HUES48 (cell line): ENCODE measurements around the gene ARHGAP44.
A peak's percentile ranks its signal among the peaks of the same experiment; 100 is the strongest.

ENCODE experiments used
- H3K27ac ChIP-seq: one replicate; pipeline ENCODE4 v1.7.0; 2013; ENCODE audit warnings: low read depth, low read length, inconsistent platforms
- H3K27me3 ChIP-seq: 2 replicates; pipeline ENCODE4 v1.6.1; 2013; ENCODE audit warnings: mild to moderate bottlenecking, low read length; ENCODE audit not compliant: control insufficient read depth, insufficient read depth
- H3K36me3 ChIP-seq: 2 replicates; pipeline ENCODE4 v1.6.1; 2013; ENCODE audit warnings: low read length; ENCODE audit not compliant: control insufficient read depth, insufficient read depth
- H3K4me1 ChIP-seq: 2 replicates; pipeline ENCODE4 v1.6.1; 2013; ENCODE audit warnings: mild to moderate bottlenecking, low read length; ENCODE audit not compliant: control insufficient read depth, insufficient read depth
- H3K4me3 ChIP-seq: 2 replicates; pipeline ENCODE4 v1.5.1; 2013; ENCODE audit warnings: mild to moderate bottlenecking, low read depth, low read length
- H3K9ac ChIP-seq: 2 replicates; pipeline ENCODE4 v1.6.1; 2013; ENCODE audit warnings: mild to moderate bottlenecking, low read depth, low read length, moderate library complexity
- H3K9me3 ChIP-seq: 2 replicates; pipeline ENCODE4 v1.6.1; 2013; ENCODE audit warnings: low read length; ENCODE audit not compliant: control insufficient read depth, insufficient read depth

Gene ARHGAP44

DNA sequence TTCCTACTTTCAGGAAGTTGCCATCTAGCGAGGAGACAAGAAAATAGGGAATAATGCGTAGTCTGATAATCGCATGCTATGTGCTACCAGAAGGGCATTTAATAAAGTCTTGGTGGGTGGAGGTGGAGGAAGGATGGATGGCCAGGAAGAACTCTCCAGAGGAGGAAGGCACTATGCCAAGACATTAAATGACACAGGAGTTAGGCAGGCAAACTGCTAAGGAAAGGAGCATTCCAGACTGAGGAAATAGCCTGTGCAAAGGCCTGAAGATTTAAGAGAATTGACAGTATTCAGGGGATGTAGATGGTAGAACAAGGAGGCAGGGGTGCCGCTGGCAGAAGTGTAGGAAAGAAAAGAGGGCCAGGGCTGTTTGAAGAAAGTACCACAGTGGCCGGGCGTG lies 19.3 kb upstream of the ARHGAP44 start:
- no peaks in the 10 kb centered on the region for H3K4me1 ChIP-seq
- H3K27ac ChIP-seq: no peak overlapping the region
- no peaks in the 10 kb centered on the region for H3K9me3 ChIP-seq
- H3K27me3 ChIP-seq: no peaks in the 10 kb centered on the region
- no peak overlapping the region for H3K4me3 ChIP-seq
- no peak overlapping the region for H3K9ac ChIP-seq
- H3K36me3 ChIP-seq: no peaks in the 10 kb centered on the region

DNA sequence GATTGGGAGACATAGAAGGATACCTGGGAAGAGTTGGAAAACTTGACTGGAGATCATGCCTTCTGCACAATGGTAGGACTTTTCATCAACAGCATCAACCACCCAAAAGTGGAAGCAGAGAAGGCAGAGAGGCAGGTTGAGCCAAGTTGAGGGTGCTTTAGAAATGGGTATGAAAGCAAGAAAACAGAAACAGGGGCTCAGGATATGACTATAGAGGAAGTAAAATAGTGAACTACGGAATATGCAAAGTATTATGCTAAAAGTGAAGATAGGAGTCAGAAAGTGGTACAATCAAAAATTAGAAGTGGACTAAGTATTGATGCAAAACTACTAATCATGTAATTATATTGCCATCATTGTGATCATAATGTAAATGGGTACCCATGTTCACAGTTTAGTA lies 16.1 kb upstream of the ARHGAP44 start:
- no peaks in the 10 kb centered on the region for H3K9me3 ChIP-seq
- H3K9ac ChIP-seq: no peak overlapping the region
- no peaks in the 10 kb centered on the region for H3K36me3 ChIP-seq
- no peaks in the 10 kb centered on the region for H3K4me1 ChIP-seq
- H3K27me3 ChIP-seq: no peaks in the 10 kb centered on the region
- H3K27ac ChIP-seq: no peak overlapping the region
- H3K4me3 ChIP-seq: no peak overlapping the region

DNA sequence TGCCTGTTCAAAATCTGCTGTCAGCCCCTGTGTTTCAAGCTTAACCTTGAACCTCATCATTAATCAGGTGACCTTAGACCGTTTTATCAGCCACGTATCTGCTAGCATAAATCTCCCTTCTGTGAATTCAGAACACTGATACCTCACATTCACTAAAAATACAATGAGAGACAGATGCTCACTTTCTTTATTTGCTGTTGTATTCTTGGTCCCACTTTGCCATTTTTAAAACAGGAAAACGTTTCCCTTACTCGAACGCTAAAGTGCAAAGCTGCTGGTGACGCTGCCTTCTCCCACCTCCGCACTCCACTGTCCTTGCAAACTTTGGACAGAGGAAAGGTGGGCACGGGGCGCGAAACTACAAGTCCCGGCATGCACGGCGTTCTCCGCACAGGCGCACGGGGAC lies 220 bp upstream of the ARHGAP44 start:
- Histone ChIP-seq H3K4me1 (peaks cover 11% of the 10 kb centered on the region), H3K27ac (peak overlapping the region; percentile 59), H3K4me3 (peak overlapping the region; percentile 99), H3K27me3 (peaks cover 6% of the 10 kb centered on the region; the same call in 1 of the 2 replicates), H3K9me3 (no peaks in the 10 kb centered on the region), H3K36me3 (no peaks in the 10 kb centered on the region), H3K9ac (no peak overlapping the region; the same call in 1 of the 2 replicates)

DNA sequence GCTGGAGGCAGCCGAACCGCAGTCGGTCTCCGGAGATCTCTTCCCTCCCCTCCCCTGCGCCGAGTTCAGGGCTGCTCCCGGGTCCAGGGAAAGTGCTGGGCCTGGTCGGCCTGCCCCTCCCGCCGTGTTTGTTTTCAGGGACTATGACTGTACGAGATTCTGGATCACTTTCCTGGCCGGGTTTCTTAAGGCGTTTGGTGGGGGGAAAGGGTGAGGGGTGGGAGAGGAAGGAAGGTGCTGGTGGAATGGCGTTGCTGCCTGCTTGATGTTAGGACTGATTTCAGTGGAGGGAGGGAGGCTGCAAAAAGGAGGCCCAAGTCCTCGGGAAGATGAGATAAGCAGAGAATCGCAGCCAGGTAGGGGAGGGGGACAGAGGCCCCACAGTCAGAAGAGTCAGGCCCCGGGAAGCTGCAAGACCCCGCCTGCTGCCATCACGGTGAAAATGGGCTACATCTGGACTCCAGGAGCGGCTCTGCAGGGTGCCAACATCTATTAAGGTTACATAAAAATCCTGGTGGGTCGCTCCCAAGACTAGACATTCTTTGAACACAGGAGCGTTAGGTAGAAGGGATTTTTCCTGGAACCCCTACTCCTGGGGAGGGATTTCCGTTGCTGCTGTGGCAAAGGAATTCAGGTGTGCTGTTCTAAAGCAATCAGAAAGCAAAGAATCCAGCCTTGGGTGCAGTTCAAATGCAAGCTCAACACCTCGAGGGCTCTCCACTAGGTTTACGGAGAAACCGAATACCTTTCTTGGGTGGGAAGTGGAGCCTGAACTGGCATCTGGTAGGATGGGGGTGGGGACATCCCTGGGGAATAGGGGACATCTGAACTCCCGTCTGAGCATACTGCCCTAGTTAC lies 1.2 kb downstream of the ARHGAP44 start:
- H3K9me3 ChIP-seq: no peaks in the 10 kb centered on the region
- H3K9ac ChIP-seq: peak overlapping the region; percentile 76; the same call in 1 of the 2 replicates
- no peak overlapping the region for H3K27ac ChIP-seq
- no peaks in the 10 kb centered on the region for H3K36me3 ChIP-seq
- peak overlapping the region; percentile 99 for H3K4me3 ChIP-seq
- peaks cover 11% of the 10 kb centered on the region for H3K4me1 ChIP-seq
- H3K27me3 ChIP-seq: peaks cover 6% of the 10 kb centered on the region; the same call in 1 of the 2 replicates

DNA sequence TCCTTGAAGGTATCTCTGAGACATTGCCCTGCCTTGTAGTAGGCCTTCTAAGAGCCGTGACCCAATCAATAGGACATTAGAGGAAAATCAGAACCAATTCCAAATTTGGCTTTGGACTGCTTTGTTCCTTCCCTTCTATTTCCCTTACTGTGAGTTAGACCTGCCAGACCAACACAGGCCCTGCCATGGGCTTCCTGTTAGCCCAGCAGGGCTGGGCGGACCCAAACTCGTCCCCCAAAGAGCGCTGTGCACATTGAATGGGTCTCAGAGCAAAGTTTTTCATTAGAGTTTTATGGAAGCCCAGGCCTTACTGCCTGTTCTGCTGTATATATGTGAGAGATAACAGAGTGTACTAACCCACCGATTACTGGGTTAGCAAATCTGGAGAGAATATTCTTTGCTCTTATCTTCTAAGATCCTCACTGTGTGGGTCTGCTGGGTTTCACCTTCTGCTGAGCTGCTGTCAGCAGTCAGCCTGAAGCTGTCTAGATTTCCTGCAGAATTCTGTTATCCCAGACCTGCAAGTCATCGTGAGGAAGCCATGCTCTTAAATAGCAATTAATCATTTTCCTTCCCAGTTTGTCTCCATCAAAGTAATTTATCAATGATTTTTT lies 5.7 kb downstream of the ARHGAP44 start:
- Histone ChIP-seq H3K27me3 (no peaks in the 10 kb centered on the region; the same call in 1 of the 2 replicates), H3K4me1 (peaks cover 11% of the 10 kb centered on the region), H3K9me3 (no peaks in the 10 kb centered on the region), H3K36me3 (no peaks in the 10 kb centered on the region), H3K27ac (no peak overlapping the region), H3K4me3 (no peak overlapping the region), H3K9ac (no peak overlapping the region)

DNA sequence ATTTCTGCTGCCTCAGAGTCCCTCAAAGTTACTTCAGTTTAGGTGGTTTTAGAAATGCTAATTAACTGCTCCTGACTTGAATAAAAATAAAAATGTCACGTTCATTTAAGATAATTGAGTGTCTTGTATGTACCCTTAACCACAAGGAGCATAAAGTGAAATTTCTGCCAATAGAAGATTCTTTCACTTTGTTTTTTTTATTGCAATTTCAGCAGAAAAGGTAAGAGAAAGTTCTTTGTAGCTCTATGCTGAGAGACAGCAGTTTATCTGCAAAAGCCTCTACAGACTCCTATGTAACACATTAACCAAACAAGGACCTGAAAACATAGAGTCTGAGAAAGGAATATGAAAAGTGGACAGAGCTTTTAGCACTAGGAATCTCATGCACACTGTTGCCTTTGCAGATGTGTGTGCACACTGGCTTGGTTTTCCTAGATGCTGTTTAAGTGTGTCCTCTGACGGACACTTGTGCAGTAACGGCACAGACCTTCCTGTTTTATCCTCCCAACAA lies 11.6 kb downstream of the ARHGAP44 start:
- Histone ChIP-seq H3K4me1 (peaks cover 6% of the 10 kb centered on the region), H3K36me3 (no peaks in the 10 kb centered on the region), H3K9ac (no peak overlapping the region), H3K27me3 (no peaks in the 10 kb centered on the region), H3K27ac (no peak overlapping the region), H3K4me3 (no peak overlapping the region), H3K9me3 (no peaks in the 10 kb centered on the region)

DNA sequence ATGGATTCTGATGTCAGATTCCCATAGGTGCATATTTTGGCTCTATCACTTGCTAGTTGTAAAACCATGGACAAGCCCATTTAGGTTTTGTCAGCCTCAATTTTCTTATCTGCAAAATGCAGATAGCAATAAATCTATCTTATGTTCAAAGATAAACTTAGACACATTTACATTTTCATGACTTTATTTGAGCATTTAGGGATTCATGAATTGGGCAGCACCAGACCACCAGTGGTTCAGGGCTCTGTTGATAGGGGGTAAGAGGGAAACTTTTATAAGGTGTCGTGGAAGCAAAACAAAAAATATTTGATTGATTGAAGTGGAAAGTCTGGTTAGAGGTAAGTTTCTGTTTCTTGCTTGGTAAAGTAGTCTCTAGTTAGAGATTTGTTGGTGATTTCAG lies 17.3 kb downstream of the ARHGAP44 start:
- no peaks in the 10 kb centered on the region; the same call in 1 of the 2 replicates for H3K36me3 ChIP-seq

DNA sequence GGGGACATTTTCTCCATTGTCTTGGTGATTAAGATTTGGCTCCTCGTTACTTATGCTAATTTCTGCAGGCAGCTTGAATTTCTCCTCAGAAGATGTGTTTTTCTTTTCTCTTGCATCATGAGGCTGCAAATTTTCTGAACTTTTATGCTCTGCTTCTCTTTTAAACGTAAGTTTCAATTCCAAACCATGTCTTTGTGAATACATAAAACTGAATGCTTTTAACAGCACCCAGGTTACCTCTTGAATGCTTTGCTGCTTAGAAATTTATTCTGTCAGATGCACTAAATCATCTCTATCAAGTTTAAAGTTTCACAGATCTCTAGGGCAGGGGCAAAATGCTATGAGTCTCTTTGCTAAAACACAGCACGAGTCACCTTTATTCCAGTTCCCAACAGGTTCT lies 19.4 kb downstream of the ARHGAP44 start:
- Histone ChIP-seq H3K4me3 (no peak overlapping the region), H3K4me1 (peaks cover 3% of the 10 kb centered on the region; the same call in 1 of the 2 replicates), H3K27ac (no peak overlapping the region), H3K9me3 (peaks cover 23% of the 10 kb centered on the region), H3K9ac (no peak overlapping the region), H3K27me3 (no peaks in the 10 kb centered on the region), H3K36me3 (no peaks in the 10 kb centered on the region; the same call in 1 of the 2 replicates)

More for the DNA sequence above, 17.3 kb downstream of the ARHGAP44 start:
- Histone ChIP-seq H3K27ac (no peak overlapping the region), H3K9ac (no peak overlapping the region), H3K4me3 (no peak overlapping the region), H3K27me3 (no peaks in the 10 kb centered on the region), H3K4me1 (peaks cover 3% of the 10 kb centered on the region; the same call in 1 of the 2 replicates), H3K9me3 (peaks cover 23% of the 10 kb centered on the region)

DNA sequence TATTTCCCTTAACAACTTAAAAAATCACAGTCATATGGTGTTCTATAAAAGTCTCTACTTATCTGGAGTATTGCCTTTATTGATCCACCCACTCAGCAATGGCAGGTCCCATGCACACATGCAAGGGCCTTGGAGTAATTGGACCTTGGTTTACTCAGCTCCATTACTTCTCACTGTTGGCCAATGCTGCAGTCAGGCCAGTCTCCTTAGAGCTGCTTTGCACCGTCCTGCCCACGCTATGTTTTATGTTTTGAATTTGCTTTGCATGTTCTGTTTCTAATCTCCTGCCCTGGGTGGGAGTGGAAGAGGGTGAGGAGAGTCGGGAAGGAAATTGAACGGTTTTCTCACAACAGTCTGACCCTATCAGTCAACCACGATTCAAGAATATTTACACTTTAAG lies 23.6 kb downstream of the ARHGAP44 start:
- Histone ChIP-seq H3K9me3 (peaks cover 13% of the 10 kb centered on the region), H3K27ac (no peak overlapping the region), H3K4me3 (no peak overlapping the region), H3K4me1 (peaks cover 3% of the 10 kb centered on the region; the same call in 1 of the 2 replicates), H3K36me3 (no peaks in the 10 kb centered on the region; the same call in 1 of the 2 replicates), H3K9ac (no peak overlapping the region), H3K27me3 (no peaks in the 10 kb centered on the region)

DNA sequence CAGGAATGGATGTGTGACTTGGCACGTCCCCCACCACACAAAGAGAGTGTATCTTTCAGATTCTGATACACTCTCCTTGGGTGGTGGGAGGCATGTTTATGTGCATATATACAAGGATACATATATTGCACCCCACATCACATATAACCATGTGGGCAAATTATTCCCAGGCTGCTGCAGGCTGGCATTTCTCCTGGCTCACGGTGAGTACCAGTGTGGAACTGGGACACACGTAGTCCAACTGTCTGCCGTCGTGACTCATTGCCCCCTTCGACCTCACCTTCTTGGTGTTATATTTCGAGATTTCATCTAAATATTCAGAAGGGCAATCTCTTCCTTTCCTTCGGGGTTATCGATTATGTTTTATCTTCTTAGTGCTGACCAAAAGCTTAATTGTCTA lies 24.4 kb downstream of the ARHGAP44 start:
- H3K36me3 ChIP-seq: no peaks in the 10 kb centered on the region; the same call in 1 of the 2 replicates

DNA sequence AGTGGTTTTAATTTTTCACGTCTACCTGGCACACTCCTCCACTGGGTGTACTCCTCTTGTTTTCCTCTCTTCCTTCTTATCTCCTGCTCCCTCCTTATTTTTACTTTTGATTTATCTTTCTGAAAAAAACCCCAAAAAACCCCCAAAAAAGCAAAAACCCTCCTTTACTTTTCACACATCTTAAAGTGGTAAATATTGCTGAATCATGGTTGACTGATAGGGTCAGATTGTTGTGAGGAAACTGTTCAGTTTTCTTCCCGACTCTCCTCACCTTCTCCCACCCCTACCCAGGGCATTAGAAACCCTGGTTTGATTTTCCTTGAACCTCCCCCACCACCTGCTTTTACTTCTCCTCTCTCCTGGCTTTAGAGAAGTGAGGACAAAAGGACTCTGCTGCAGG lies 25.4 kb downstream of the ARHGAP44 start:
- Histone ChIP-seq H3K9ac (no peak overlapping the region), H3K9me3 (no peaks in the 10 kb centered on the region), H3K27me3 (no peaks in the 10 kb centered on the region), H3K36me3 (no peaks in the 10 kb centered on the region), H3K4me1 (peaks cover 2% of the 10 kb centered on the region; the same call in 1 of the 2 replicates), H3K27ac (no peak overlapping the region), H3K4me3 (no peak overlapping the region)

More for the DNA sequence above, 24.4 kb downstream of the ARHGAP44 start:
- Histone ChIP-seq H3K27ac (no peak overlapping the region), H3K9me3 (0 out of 2 replicates have a peak, but pooled peaks cover 5% of the 10 kb centered on the region), H3K4me1 (peaks cover 3% of the 10 kb centered on the region; the same call in 1 of the 2 replicates), H3K27me3 (no peaks in the 10 kb centered on the region), H3K9ac (no peak overlapping the region), H3K4me3 (no peak overlapping the region)
